KMS-11 (cell line): ENCODE results near the gene SSTR5.

ENCODE experiments used
- H2AFZ ChIP-seq: fragments of 200-600 bp; sonication (generic); 2 replicates; pipeline ENCODE4 v1.6.1; 2016; ENCODE audit warnings: antibody characterized with exemption, mixed run types, low read depth
- H3K27ac ChIP-seq: fragments of 200-600 bp; sonication (generic); 2 replicates; pipeline ENCODE4 v1.6.1; 2016; ENCODE audit warnings: mild to moderate bottlenecking, mixed run types
- H3K27me3 ChIP-seq: fragments of 200-600 bp; sonication (generic); 2 replicates; pipeline ENCODE4 v1.6.1; 2017; ENCODE audit warnings: mild to moderate bottlenecking, low read depth, mixed run types, moderate library complexity; ENCODE audit not compliant: insufficient read depth
- H3K36me3 ChIP-seq: fragments of 200-600 bp; sonication (generic); 2 replicates; pipeline ENCODE4 v1.6.1; 2017; ENCODE audit warnings: mild to moderate bottlenecking, mixed run types; ENCODE audit not compliant: insufficient read depth
- H3K4me1 ChIP-seq: fragments of 200-600 bp; sonication (generic); 2 replicates; pipeline ENCODE4 v1.6.1; 2016; ENCODE audit warnings: mild to moderate bottlenecking, low read depth, mixed run types; ENCODE audit not compliant: poor library complexity, severe bottlenecking
- H3K4me2 ChIP-seq: fragments of 200-600 bp; sonication (generic); 2 replicates; pipeline ENCODE4 v1.7.0; 2016; ENCODE audit warnings: mild to moderate bottlenecking, mixed run types
- H3K4me3 ChIP-seq: fragments of 200-600 bp; sonication (generic); IDR thresholded peaks from 2 replicates; pipeline ENCODE4 v1.6.1; 2017; ENCODE audit warnings: low read depth, low read length, mixed read lengths; ENCODE audit not compliant: insufficient read depth
- H3K79me2 ChIP-seq: fragments of 200-600 bp; sonication (generic); 2 replicates; pipeline ENCODE4 v1.6.1; 2016; ENCODE audit warnings: low read depth, mixed run types; ENCODE audit not compliant: insufficient read depth
- H3K9ac ChIP-seq: fragments of 200-600 bp; sonication (generic); 2 replicates; pipeline ENCODE4 v1.6.1; 2016; ENCODE audit warnings: mild to moderate bottlenecking, mixed run types
- H4K20me1 ChIP-seq: fragments of 200-600 bp; sonication (generic); 2 replicates; pipeline ENCODE4 v1.6.1; 2016; ENCODE audit warnings: mild to moderate bottlenecking, mixed run types; ENCODE audit not compliant: insufficient read depth
- TF ChIP-seq, protein P1 (sequence below): fragments of 200-600 bp; sonication (generic); conservative IDR thresholded peaks from 2 replicates; pipeline ENCODE4 v1.6.1; 2017; ENCODE audit warnings: low read depth, mild to moderate bottlenecking, antibody characterized with exemption, low read length, moderate library complexity, mixed read lengths

The SSTR5 gene

DNA sequence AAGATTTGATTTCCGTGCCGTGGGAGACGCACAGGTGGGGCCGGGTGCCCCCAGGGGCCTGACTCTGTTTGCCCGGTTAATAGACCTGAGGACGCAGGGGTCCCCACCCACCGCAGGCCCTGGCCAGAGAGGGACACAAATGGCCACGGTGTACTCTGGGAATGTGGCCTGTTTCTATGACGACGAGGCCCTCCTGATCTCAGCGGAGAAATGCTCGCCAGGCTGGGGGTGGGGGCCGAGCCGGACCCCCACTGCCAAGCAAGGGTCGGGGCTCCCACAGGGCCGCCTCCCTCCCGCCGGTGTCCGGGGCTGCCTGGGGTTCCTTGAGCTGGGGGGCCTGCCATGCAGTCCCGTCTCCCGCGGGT is 48.0 kb downstream of the SSTR5 start:
- no peak overlapping the region for H3K27ac ChIP-seq
- H3K4me1 ChIP-seq: peaks cover 10% of the 10 kb centered on the region
- no peaks in the 10 kb centered on the region for H3K36me3 ChIP-seq
- H3K4me3 ChIP-seq: no peak overlapping the region
- TF ChIP-seq, protein P1, sequence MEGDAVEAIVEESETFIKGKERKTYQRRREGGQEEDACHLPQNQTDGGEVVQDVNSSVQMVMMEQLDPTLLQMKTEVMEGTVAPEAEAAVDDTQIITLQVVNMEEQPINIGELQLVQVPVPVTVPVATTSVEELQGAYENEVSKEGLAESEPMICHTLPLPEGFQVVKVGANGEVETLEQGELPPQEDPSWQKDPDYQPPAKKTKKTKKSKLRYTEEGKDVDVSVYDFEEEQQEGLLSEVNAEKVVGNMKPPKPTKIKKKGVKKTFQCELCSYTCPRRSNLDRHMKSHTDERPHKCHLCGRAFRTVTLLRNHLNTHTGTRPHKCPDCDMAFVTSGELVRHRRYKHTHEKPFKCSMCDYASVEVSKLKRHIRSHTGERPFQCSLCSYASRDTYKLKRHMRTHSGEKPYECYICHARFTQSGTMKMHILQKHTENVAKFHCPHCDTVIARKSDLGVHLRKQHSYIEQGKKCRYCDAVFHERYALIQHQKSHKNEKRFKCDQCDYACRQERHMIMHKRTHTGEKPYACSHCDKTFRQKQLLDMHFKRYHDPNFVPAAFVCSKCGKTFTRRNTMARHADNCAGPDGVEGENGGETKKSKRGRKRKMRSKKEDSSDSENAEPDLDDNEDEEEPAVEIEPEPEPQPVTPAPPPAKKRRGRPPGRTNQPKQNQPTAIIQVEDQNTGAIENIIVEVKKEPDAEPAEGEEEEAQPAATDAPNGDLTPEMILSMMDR: no peak
- no peak overlapping the region for H2AFZ ChIP-seq
- H3K9ac ChIP-seq: no peak overlapping the region
- H3K4me2 ChIP-seq: peak overlapping the region; percentile 39; the same call in 1 of the 2 replicates
- H3K27me3 ChIP-seq: peaks cover 96% of the 10 kb centered on the region
- no peaks in the 10 kb centered on the region for H4K20me1 ChIP-seq
- no peaks in the 10 kb centered on the region for H3K79me2 ChIP-seq

- H3K79me2 ChIP-seq: no peaks in the 10 kb centered on the region
- H3K4me2 ChIP-seq: no peak overlapping the region
- no peak overlapping the region for H3K4me3 ChIP-seq
- no peak overlapping the region for H3K27ac ChIP-seq
- peaks cover 97% of the 10 kb centered on the region for H3K27me3 ChIP-seq
- H3K9ac ChIP-seq: no peak overlapping the region
- H3K4me1 ChIP-seq: peaks cover 10% of the 10 kb centered on the region
- no peak overlapping the region for H2AFZ ChIP-seq
- H3K36me3 ChIP-seq: no peaks in the 10 kb centered on the region
- no peaks in the 10 kb centered on the region for H4K20me1 ChIP-seq
- TF ChIP-seq, protein P1: no peak
Measured at GRCh38 chr16:1121009-1121408, 48.5 kb downstream of the SSTR5 start.

- Histone ChIP-seq H3K27ac (no peak overlapping the region), H3K79me2 (no peaks in the 10 kb centered on the region), H3K4me2 (no peak overlapping the region)
Measured at GRCh38 chr16:1121601-1122397, 49.3 kb downstream of the SSTR5 start.

GRCh38 chr16:1122398-1122765 is 49.8 kb downstream of the SSTR5 start:
- Histone ChIP-seq H2AFZ (no peak overlapping the region), H3K4me1 (peaks cover 10% of the 10 kb centered on the region), H3K4me2 (no peak overlapping the region), H4K20me1 (no peaks in the 10 kb centered on the region), H3K27me3 (peaks cover 97% of the 10 kb centered on the region), H3K9ac (no peak overlapping the region), H3K79me2 (no peaks in the 10 kb centered on the region), H3K27ac (no peak overlapping the region), H3K4me3 (no peak overlapping the region), H3K36me3 (no peaks in the 10 kb centered on the region)
- TF ChIP-seq, protein P1: no peak

More at GRCh38 chr16:1121601-1122397, 49.3 kb downstream of the SSTR5 start:
- Histone ChIP-seq H3K9ac (no peak overlapping the region), H3K4me3 (no peak overlapping the region), H2AFZ (no peak overlapping the region), H3K27me3 (peaks cover 96% of the 10 kb centered on the region), H4K20me1 (no peaks in the 10 kb centered on the region), H3K4me1 (peaks cover 10% of the 10 kb centered on the region), H3K36me3 (no peaks in the 10 kb centered on the region)
- TF ChIP-seq, protein P1: no peak
